ENCODE data around the gene PLP2.

DNA sequence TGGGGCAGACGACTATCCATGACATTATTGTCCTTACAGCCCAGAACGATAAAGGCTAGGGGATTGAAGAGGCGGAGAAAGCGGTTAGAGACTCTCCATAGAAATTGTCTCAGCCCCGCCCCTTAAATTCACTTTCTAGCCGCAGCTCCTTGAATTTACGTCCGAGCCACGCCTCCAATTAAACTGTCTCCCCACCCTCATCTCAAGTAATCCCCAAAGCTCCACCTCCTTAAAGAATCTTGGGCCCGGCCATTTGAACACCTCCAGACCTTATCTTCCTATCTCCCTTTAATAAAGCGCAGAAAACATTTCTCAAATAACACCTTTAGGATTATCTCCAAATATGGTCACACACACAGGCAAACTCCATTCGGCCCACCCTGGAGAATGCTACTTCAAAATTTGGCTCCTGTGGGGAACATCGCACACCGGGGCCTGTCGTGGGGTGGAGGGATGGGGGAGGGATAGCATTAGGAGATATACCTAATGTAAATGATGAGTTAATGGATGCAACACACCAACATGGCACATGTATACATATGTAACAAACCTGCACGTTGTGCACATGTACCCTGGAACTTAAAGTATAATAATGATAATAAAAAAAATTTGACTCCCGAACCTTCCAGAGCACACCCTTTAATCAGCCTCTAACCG lies 16.3 kb upstream of the PLP2 start:
- TF ChIP-seq, protein P1, sequence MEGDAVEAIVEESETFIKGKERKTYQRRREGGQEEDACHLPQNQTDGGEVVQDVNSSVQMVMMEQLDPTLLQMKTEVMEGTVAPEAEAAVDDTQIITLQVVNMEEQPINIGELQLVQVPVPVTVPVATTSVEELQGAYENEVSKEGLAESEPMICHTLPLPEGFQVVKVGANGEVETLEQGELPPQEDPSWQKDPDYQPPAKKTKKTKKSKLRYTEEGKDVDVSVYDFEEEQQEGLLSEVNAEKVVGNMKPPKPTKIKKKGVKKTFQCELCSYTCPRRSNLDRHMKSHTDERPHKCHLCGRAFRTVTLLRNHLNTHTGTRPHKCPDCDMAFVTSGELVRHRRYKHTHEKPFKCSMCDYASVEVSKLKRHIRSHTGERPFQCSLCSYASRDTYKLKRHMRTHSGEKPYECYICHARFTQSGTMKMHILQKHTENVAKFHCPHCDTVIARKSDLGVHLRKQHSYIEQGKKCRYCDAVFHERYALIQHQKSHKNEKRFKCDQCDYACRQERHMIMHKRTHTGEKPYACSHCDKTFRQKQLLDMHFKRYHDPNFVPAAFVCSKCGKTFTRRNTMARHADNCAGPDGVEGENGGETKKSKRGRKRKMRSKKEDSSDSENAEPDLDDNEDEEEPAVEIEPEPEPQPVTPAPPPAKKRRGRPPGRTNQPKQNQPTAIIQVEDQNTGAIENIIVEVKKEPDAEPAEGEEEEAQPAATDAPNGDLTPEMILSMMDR (IDR thresholded peaks at IDR 0.05; ENCODE audit: low read depth, low read length, poor library complexity, severe bottlenecking): no peak
- TF ChIP-seq EZH2phosphoT487 (IDR thresholded peaks at IDR 0.05; ENCODE audit: borderline replicate concordance, low read length): no peak

All from DOHH2 (cell line).